Ovary (tissue), 9 donors: ENCODE data around the gene SEMA6A. TPM values are rescaled to one million over a fixed set of nuclear protein-coding genes. Genes with fewer than 3 reads are reported as not detected.

Experiments used
- DNase-seq, 5 donors: peaks; one replicate each; pipeline ENCODE4 v3.0.0-alpha.2; 2019 to 2020
- H3K27ac ChIP-seq, 2 donors: fragments of 200-600 bp; one replicate each; pipeline versions ENCODE4 v1.5.1 to v1.8.0; 2019 to 2022
- H3K27me3 ChIP-seq: fragments of 200-600 bp; one replicate; pipeline ENCODE4 v1.8.0; 2022
- H3K36me3 ChIP-seq: fragments of 200-600 bp; sonication (generic); one replicate; pipeline ENCODE4 v1.5.1; 2019
- H3K4me1 ChIP-seq: one replicate; pipeline ENCODE4 v1.8.1; 2013; ENCODE audit warnings: mild to moderate bottlenecking, moderate library complexity; ENCODE audit not compliant: insufficient read depth
- H3K4me3 ChIP-seq: fragments of 200-600 bp; sonication (generic); one replicate; pipeline ENCODE4 v1.5.1; 2017
- H3K9me3 ChIP-seq, 2 donors: fragments of 200-600 bp in 1 of 2; sonication (generic) in 1 of 2; one replicate each; pipeline versions ENCODE4 v1.5.1 to v1.8.1; 2013 to 2019; ENCODE audit warnings: mild to moderate bottlenecking in 1 of 2, moderate library complexity in 1 of 2
- EP300 ChIP-seq: sonication (generic); formaldehyde crosslinking; IDR thresholded peaks from one replicate; pipeline ENCODE4 v1.6.1; 2017; ENCODE audit warnings: antibody characterized with exemption
- POLR2A ChIP-seq: fragments of 450-650 bp; IDR thresholded peaks from one replicate; pipeline ENCODE4 v1.6.1; 2017; ENCODE audit warnings: antibody characterized with exemption, mild to moderate bottlenecking, moderate library complexity
- WGBS, 3 donors: extraction: QIAGEN DNeasy Blood & Tissue Kit in 1 of 3; methylation state at CpG; one replicate each; pipeline versions ENCODE4 v1.1.5 to v1.1.7; 2013 to 2017; 5-methylcytosine and 5-hydroxymethylcytosine counted together
- intact Hi-C, 4 donors: fragments of 100-400 bp; cut with DNase I; formaldehyde crosslinking; loops; one replicate each; pipeline versions ENCODE4 v1.11.0 to v1.15.1; 2022 to 2023
- polyA plus RNA-seq, 2 donors: library from polyadenylated mRNA; stranded (reverse); fragments of 200-250 nt in 1 of 2; fragments of 350-450 nt in 1 of 2; fragmentation: Illumina TruSeq in 1 of 2; extraction: RNeasy Lipid Tissue Mini Kit (QIAGEN cat#74804) in 1 of 2; gene quantifications; one replicate each; pipeline ENCODE4 v1.2.3, GENCODE V29; 2013 to 2014
- total RNA-seq, 7 donors: library from RNA; depleted of rRNA in 2 of 7; stranded (reverse); fragments of >200 nt in 2 of 7; fragmentation: NEBNext Ultra II Directional in 3 of 7; extraction: Animal tissue kit (Norgen Biotek cat#: 25700) in 3 of 7; gene quantifications; one replicate each; pipeline versions ENCODE4 v1.1.0 to v1.2.4, GENCODE V29; 2016 to 2023
- TF ChIP-seq, protein P1 (sequence below), 3 donors: fragments of 450-650 bp in 2 of 3; fragments of 200-600 bp in 1 of 3; IDR thresholded peaks; one replicate each; pipeline versions ENCODE4 v1.5.1 to v1.8.0; 2016 to 2022; ENCODE audit warnings: antibody characterized with exemption in 3 of 3, mild to moderate bottlenecking in 1 of 3
- donor health status: DM: no; HTN: no; CAD: no; lungs with moderate emphysema.
- donor health status: DM: no; HTN: no; CAD: no.
- donor health status: Bipolar disorder and iron deficiency.
- donor health status: DM: yes; HTN: yes; CAD: no.
- donor health status: DM: no; HTN: no; CAD: no.
- donor health status: DM: yes; HTN: yes; CAD: no.

Gene SEMA6A
- total and polyA plus RNA-seq, 9 donors = 5.7 to 57.1 (median 26.3) TPM

DNA sequence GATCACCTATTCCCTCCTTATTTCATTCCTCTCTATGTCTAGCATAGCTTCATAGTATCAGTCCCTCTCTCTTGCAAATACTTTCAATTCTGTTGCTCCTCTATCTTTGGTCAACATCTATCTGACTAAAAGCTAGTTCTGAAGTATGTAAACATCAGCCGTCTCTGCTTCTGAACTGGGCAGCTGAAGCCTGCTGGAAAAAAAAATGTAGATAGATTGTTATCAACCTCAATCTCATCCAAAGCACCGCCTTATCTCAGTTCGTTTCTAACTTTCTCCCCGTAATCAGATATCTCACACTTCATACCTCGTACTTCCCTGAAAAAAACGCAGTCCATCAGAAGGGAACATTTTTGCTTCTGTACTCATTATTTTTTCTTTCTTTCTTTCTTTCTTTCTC is 4.5 kb upstream of the SEMA6A start:
- DNase-seq = no peak
- Histone ChIP-seq H3K27me3 (no peaks in the 10 kb centered on the region), H3K36me3 (no peaks in the 10 kb centered on the region), H3K27ac (no peak overlapping the region), H3K9me3 (no peaks in the 10 kb centered on the region), H3K4me3 (no peak overlapping the region), H3K4me1 (peaks cover 6% of the 10 kb centered on the region)
- TF ChIP-seq, protein P1, sequence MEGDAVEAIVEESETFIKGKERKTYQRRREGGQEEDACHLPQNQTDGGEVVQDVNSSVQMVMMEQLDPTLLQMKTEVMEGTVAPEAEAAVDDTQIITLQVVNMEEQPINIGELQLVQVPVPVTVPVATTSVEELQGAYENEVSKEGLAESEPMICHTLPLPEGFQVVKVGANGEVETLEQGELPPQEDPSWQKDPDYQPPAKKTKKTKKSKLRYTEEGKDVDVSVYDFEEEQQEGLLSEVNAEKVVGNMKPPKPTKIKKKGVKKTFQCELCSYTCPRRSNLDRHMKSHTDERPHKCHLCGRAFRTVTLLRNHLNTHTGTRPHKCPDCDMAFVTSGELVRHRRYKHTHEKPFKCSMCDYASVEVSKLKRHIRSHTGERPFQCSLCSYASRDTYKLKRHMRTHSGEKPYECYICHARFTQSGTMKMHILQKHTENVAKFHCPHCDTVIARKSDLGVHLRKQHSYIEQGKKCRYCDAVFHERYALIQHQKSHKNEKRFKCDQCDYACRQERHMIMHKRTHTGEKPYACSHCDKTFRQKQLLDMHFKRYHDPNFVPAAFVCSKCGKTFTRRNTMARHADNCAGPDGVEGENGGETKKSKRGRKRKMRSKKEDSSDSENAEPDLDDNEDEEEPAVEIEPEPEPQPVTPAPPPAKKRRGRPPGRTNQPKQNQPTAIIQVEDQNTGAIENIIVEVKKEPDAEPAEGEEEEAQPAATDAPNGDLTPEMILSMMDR (IDR thresholded peaks at IDR 0.05) = no peak
- no peak for TF ChIP-seq POLR2A
- TF ChIP-seq EP300 = no peak
- 67 to 83% (median 73%) methylated on average over 6 of the region's 6 CpGs for WGBS, 3 donors
- intact Hi-C loops = no loop called here

DNA sequence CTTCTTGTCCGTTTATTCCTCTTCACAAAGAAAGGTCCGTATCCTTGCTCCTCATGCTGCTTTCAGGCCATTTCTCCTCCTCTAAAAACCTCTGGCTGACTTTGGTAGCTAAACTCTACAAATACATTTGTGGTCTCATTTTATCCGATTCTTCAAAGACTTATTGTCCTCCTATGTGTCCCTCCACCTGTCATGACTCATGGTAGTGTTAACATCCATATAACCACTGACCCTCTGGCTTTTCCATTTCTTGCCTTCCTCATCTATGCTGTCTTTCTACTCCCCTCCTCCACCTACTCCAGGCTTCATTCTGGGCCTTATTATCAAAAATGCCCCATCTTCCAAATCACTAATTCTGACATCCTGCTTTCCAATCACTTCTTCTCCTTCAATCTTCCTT is 4.1 kb upstream of the SEMA6A start:
- no peaks in the 10 kb centered on the region for H3K27me3 ChIP-seq
- intact Hi-C loops = no loop called here
- no peak for DNase-seq
- TF ChIP-seq, protein P1 (IDR thresholded peaks at IDR 0.05) = no peak
- TF ChIP-seq EP300 (no peak), POLR2A (no peak)
- H3K27ac ChIP-seq = no peak overlapping the region
- 93 to 96% (median 93%) methylated on average over 3 of the region's 3 CpGs for WGBS, 3 donors
- H3K36me3 ChIP-seq = no peaks in the 10 kb centered on the region
- H3K4me1 ChIP-seq = peaks cover 6% of the 10 kb centered on the region
- no peak overlapping the region for H3K4me3 ChIP-seq
- H3K9me3 ChIP-seq = no peaks in the 10 kb centered on the region

DNA sequence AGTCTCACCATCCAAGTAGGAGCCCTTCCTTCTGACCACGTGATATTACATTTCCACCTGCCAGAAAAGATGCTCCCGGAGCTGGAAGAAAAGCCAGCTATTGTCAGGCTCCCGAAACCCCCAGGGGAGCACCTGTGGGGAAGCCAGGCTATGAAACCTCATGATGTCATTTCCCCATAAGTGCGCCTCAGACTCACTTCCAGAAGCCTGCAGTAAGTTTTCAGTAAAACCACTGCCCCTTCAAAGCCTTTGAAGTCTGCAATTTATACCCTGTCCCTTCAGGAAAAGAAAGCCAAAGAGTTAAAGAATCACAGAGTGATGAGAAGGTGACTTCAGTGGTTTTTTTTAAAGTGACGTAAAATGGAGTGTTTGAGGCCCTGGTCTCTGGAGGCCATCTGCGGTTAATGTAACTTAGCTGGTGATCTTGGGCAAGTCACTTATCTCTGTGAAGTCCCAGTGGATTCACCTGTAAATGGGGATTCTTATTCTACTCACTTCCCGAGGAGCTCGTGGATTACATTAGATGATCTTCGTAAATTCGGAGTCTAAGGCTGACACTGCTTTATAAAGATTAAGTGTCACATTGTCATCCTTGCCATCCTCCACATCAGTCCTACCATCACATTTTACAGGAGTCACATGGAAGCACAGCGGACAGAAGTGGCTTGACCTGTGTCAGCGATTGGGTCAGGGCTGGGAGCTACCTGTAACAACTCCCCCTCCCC is 2.6 kb upstream of the SEMA6A start:
- no peak for DNase-seq
- TF ChIP-seq, protein P1 (IDR thresholded peaks at IDR 0.05) = no peak
- no peak for TF ChIP-seq EP300
- TF ChIP-seq POLR2A = no peak
- 90 to 93% (median 91%) methylated on average over 12 of the region's 12 CpGs for WGBS, 3 donors
- intact Hi-C loops = no loop called here
- Histone ChIP-seq H3K9me3 (no peaks in the 10 kb centered on the region), H3K36me3 (no peaks in the 10 kb centered on the region), H3K4me3 (no peak overlapping the region), H3K27ac (no peak overlapping the region), H3K27me3 (no peaks in the 10 kb centered on the region), H3K4me1 (peaks cover 6% of the 10 kb centered on the region)

DNA sequence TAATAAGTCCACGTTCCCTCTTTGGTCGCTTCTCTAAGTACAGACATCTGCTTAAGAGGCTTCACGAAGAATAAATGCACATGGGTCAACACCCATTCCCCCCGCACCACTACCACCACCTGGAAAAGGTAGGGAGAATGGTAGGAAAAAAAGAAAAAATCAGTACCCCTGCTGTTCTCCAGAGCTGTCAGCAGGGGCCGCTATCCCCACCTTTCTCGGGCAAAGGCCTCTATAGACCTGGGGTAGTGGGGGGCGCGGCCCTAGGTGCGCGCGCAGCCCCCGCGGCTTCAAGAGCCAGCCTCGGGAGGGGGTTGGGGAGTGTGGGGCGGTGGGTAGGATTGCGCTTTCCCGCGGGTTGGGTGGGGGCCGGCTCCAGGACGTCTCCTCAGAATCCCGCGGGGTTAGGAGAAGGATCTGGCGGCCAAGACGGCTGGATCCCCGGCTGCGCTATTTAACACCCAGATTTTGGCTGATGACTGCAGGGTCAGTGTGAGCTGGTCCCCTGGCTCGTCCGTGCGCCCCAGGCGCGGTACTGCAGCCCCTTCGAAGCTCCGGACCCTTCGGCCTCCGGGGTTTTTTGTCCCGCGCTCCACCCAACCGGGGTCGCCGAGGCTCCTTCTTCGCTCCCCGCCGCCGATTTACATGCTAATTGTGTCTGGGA is 1.6 kb upstream of the SEMA6A start:
- H3K4me1 ChIP-seq = peaks cover 4% of the 10 kb centered on the region
- DNase-seq = peak; percentile 55 to 83 (median 80)
- no peaks in the 10 kb centered on the region for H3K36me3 ChIP-seq
- peak overlapping the region; percentile 71 for H3K4me3 ChIP-seq
- peak overlapping the region; percentile 23 to 88 for H3K27ac ChIP-seq
- intact Hi-C loops = no loop called here
- no peak for TF ChIP-seq POLR2A
- TF ChIP-seq EP300 = no peak
- TF ChIP-seq, protein P1 (IDR thresholded peaks at IDR 0.05) = peak; percentile 62 to 85 (median 67)
- 14 to 19% (median 19%) methylated on average over 40 to 44 of the region's 44 CpGs for WGBS, 3 donors
- H3K9me3 ChIP-seq = no peaks in the 10 kb centered on the region
- H3K27me3 ChIP-seq = no peaks in the 10 kb centered on the region
